Ascending aorta (tissue), 2 donors: Measurements from ENCODE around the gene GRB10. TPM values are rescaled to one million over a fixed set of nuclear protein-coding genes. Genes with fewer than 3 reads are reported as not detected.

Experiments used
- DNase-seq, 2 donors: peaks; one replicate each; pipeline ENCODE4 v3.0.0-alpha.2; 2019; ENCODE audit warnings: low spot score in 2 of 2
- H3K27ac ChIP-seq, 2 donors: fragments of 200-600 bp; sonication (generic); one replicate each; pipeline ENCODE4 v1.5.1; 2016 to 2017; ENCODE audit warnings: mild to moderate bottlenecking in 1 of 2
- H3K27me3 ChIP-seq: fragments of 200-600 bp; sonication (generic); one replicate; pipeline ENCODE4 v1.5.1; 2017
- H3K36me3 ChIP-seq, 2 donors: fragments of 200-600 bp; sonication (generic); one replicate each; pipeline ENCODE4 v1.5.1; 2016
- H3K4me1 ChIP-seq, 2 donors: fragments of 200-600 bp; sonication (generic); one replicate each; pipeline ENCODE4 v1.5.1; 2016 to 2017; ENCODE audit warnings: mild to moderate bottlenecking in 1 of 2
- H3K4me3 ChIP-seq, 2 donors: fragments of 200-600 bp; sonication (generic); one replicate each; pipeline ENCODE4 v1.5.1; 2016 to 2017; ENCODE audit warnings: mild to moderate bottlenecking in 1 of 2
- H3K9me3 ChIP-seq, 2 donors: fragments of 200-600 bp; sonication (generic); one replicate each; pipeline ENCODE4 v1.5.1; 2016
- intact Hi-C: fragments of 100-400 bp; cut with DNase I; formaldehyde crosslinking; loops from one replicate; pipeline ENCODE4 v1.15.1; 2023
- total RNA-seq: library from RNA; depleted of rRNA; stranded (reverse); fragments of >200 nt; gene quantifications from one replicate; pipeline ENCODE4 v1.1.0, GENCODE V29; 2016
- TF ChIP-seq, protein P1 (sequence below), 3 experiments: fragments of 200-600 bp in 2 of 3; fragments of 450-650 bp in 1 of 3; sonication (generic) in 2 of 3; IDR thresholded peaks; one replicate each; pipeline ENCODE4 v1.5.1; 2016 to 2019; ENCODE audit warnings: antibody characterized with exemption in 3 of 3, mild to moderate bottlenecking in 1 of 3, moderate library complexity in 1 of 3

GRB10 gene
- total RNA-seq, 1 donor from 2014 or later = 53.4 TPM

DNA sequence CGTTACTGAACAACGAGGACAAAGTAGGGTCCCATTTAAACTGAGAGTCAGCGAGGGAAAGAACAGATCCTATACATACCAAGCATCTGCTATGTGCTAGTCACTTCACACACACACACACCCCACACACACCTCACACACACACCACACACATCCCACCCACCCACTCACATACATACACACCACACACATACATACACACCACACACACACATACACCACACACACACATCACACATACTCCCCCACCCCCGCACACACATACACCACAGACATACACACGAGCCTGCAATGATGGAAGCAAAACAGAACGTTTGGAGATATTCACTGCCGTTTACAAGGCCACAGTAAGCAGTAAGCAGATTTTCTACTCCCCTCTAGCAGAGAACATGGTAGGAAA lies 607 bp upstream of the GRB10 start:
- peak overlapping the region; percentile 48 to 67 for H3K4me3 ChIP-seq

DNA sequence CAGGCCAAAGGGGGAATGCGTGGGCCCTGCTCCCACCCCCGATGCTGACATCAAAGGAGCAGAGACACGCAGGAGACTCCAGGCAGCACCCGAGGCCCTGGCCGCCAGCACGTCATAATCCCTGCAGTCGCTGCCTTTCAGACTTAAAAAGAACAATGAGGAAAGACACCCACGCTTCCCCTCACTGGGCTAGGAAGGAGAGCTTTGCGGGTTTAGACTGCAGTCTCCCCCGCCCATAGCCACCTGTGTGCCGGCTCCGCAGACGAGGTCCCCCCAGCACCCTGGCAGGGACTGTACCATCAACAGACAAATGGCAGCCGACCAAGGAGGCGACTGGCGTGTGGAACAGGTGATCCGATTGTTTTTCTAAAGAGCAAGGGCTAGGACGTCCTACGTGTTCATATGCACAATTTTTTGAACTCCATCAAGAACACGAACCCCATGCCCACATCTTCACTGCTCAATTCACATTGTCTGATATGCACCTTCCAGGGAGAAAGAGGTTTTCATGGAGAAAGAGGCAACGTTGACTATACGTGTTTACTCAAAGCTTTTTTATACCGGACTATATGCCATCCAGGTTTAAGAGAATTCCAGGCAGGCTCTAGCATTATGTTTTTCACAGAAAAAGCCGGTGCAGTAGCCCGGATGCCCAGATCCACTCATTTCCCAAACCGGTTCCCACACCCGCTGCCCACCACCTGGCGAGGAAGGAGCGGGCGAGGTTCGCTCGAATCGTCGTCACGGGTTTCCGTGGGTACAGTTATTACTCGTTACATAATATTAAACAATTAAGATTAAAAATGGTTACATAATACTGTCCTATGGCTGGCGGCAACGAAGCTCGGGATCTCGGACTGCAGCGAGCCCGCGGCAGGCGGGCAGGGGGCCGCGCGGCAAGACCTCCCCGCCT lies 1.1 kb downstream of the GRB10 start:
- no peaks in the 10 kb centered on the region for H3K27me3 ChIP-seq
- no peak for DNase-seq
- H3K4me3 ChIP-seq = peak overlapping the region; percentile 48 to 67
- H3K9me3 ChIP-seq = no peaks in the 10 kb centered on the region
- no peak overlapping the region for H3K27ac ChIP-seq
- no peaks in the 10 kb centered on the region for H3K36me3 ChIP-seq
- intact Hi-C loops = loop anchor here (5.0 to 10.0 kb wide), 2 partner anchors 286 to 363 kb away; no protein-coding TSS in a partner anchor
- peaks cover 0 to 8% of the 10 kb centered on the region in 2 donors for H3K4me1 ChIP-seq
- TF ChIP-seq, protein P1, sequence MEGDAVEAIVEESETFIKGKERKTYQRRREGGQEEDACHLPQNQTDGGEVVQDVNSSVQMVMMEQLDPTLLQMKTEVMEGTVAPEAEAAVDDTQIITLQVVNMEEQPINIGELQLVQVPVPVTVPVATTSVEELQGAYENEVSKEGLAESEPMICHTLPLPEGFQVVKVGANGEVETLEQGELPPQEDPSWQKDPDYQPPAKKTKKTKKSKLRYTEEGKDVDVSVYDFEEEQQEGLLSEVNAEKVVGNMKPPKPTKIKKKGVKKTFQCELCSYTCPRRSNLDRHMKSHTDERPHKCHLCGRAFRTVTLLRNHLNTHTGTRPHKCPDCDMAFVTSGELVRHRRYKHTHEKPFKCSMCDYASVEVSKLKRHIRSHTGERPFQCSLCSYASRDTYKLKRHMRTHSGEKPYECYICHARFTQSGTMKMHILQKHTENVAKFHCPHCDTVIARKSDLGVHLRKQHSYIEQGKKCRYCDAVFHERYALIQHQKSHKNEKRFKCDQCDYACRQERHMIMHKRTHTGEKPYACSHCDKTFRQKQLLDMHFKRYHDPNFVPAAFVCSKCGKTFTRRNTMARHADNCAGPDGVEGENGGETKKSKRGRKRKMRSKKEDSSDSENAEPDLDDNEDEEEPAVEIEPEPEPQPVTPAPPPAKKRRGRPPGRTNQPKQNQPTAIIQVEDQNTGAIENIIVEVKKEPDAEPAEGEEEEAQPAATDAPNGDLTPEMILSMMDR (IDR thresholded peaks at IDR 0.05) = no peak

More for the DNA sequence above, 607 bp upstream of the GRB10 start:
- intact Hi-C loops = loop anchor here (5.0 to 10.0 kb wide), 2 partner anchors 284 to 361 kb away; no protein-coding TSS in a partner anchor
- DNase-seq = no peak
- no peak overlapping the region for H3K27ac ChIP-seq
- no peaks in the 10 kb centered on the region for H3K9me3 ChIP-seq
- H3K36me3 ChIP-seq = no peaks in the 10 kb centered on the region
- no peaks in the 10 kb centered on the region for H3K27me3 ChIP-seq
- TF ChIP-seq, protein P1 (IDR thresholded peaks at IDR 0.05) = no peak
- peaks cover 0 to 8% of the 10 kb centered on the region in 2 donors for H3K4me1 ChIP-seq

DNA sequence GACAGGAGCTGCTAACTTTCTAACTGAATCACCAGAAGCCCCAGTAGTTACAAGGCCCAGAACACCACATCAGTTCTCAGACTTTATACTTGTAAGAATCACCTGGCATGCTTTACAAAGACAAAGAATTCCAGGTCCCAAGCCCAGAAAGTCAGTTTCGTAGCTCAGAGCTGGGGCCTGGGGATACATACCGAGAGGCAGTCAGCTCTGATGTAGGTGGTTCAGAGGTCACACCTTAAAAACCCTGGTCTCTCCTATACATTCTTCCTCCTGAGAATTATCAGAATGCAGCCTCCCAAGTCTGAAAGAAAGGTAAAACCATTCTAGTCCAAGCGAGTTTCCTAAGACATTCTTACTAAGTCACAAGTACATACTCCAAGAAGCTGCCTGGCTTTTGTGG lies 2.3 kb downstream of the GRB10 start:
- no peaks in the 10 kb centered on the region for H3K9me3 ChIP-seq
- TF ChIP-seq, protein P1 (IDR thresholded peaks at IDR 0.05) = no peak

DNA sequence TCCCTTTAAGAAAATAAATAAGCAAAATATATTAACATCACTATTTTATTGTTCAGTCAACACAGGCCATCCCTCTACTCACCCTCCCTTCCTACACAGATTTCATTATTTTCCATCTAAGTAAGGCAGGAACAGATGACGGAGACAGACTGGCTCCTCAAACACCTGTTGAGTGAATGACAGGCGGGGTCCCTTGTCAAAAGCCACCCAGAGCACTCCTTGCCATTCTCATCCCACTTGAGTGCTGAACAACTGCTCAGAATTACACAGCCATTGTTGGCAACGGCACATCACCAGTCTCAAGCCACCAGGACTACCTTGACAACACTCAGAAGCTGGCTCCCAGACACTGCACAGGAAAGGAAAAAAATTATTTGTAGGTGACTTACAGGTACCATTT lies 3.3 kb downstream of the GRB10 start:
- no peak for DNase-seq
- H3K36me3 ChIP-seq = no peaks in the 10 kb centered on the region
- peaks cover 0 to 8% of the 10 kb centered on the region in 2 donors for H3K4me1 ChIP-seq
- TF ChIP-seq, protein P1 (IDR thresholded peaks at IDR 0.05) = no peak
- no peaks in the 10 kb centered on the region for H3K27me3 ChIP-seq
- H3K9me3 ChIP-seq = no peaks in the 10 kb centered on the region
- intact Hi-C loops = no loop called here
- no peak overlapping the region for H3K27ac ChIP-seq
- H3K4me3 ChIP-seq = no peak overlapping the region

More for the DNA sequence above, 2.3 kb downstream of the GRB10 start:
- Histone ChIP-seq H3K4me3 (no peak overlapping the region), H3K4me1 (peaks cover 0 to 8% of the 10 kb centered on the region in 2 donors), H3K27me3 (no peaks in the 10 kb centered on the region), H3K36me3 (no peaks in the 10 kb centered on the region), H3K27ac (no peak overlapping the region)
- intact Hi-C loops = loop anchor here (5.0 to 10.0 kb wide), 2 partner anchors 287 to 364 kb away; no protein-coding TSS in a partner anchor
- no peak for DNase-seq

DNA sequence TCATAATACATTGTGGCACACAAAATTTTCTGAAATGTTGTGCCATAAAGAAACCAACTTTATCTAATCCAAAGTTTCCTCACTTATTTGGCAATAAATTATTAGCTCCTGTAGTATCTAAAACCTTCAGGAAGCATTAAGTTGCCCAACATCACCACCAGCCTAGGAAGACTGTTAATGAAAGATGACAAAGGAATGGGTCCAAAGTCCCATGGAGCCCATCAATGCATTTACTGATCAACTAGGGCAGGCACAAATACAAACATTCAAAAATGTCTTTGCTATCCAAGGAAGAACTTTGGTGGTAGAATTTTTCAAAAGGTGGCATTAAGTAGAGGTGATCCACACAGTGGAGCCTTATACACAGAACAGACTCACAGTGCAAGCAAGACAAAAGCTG lies 4.5 kb downstream of the GRB10 start:
- TF ChIP-seq, protein P1 (IDR thresholded peaks at IDR 0.05) = no peak
- intact Hi-C loops = no loop called here
- DNase-seq = no peak
- no peaks in the 10 kb centered on the region for H3K27me3 ChIP-seq
- no peaks in the 10 kb centered on the region for H3K36me3 ChIP-seq
- H3K4me1 ChIP-seq = peaks cover 0 to 3% of the 10 kb centered on the region in 2 donors
- no peak overlapping the region for H3K4me3 ChIP-seq
- H3K9me3 ChIP-seq = no peaks in the 10 kb centered on the region
- H3K27ac ChIP-seq = no peak overlapping the region
